ENCODE data around the gene WWOX.

The WWOX gene

GRCh38 chr16:79019431-79019830 is 920.0 kb downstream of the WWOX start:
- no peak for DNase-seq (ENCODE audit: low read depth)
- no peak for TF ChIP-seq MYC (IDR thresholded peaks at IDR 0.05; ENCODE audit: low read depth, low read length)
- TF ChIP-seq CTCF (IDR thresholded peaks at IDR 0.05; ENCODE audit: low read depth, low read length), result no peak
- TF ChIP-seq POLR2A (IDR thresholded peaks at IDR 0.05; ENCODE audit: extremely low read depth, insufficient read length), result no peak
- no peak for TF ChIP-seq MAX (IDR thresholded peaks at IDR 0.05; ENCODE audit: low read depth, low read length)
- H3K4me3 ChIP-seq (ENCODE audit: low read depth, low read length), result no peak overlapping the region

- TF ChIP-seq POLR2A (IDR thresholded peaks at IDR 0.05; ENCODE audit: extremely low read depth, insufficient read length) (no peak), MYC (IDR thresholded peaks at IDR 0.05; ENCODE audit: low read depth, low read length) (no peak), CTCF (IDR thresholded peaks at IDR 0.05; ENCODE audit: low read depth, low read length) (no peak), MAX (IDR thresholded peaks at IDR 0.05; ENCODE audit: low read depth, low read length) (no peak)
- no peak overlapping the region for H3K4me3 ChIP-seq (ENCODE audit: low read depth, low read length)
- no peak for DNase-seq (ENCODE audit: low read depth)
Observed at GRCh38 chr16:79021991-79022630, 922.7 kb downstream of the WWOX start.

GRCh38 chr16:79026117-79026516 is 926.7 kb downstream of the WWOX start:
- no peak overlapping the region for H3K4me3 ChIP-seq (ENCODE audit: low read depth, low read length)
- TF ChIP-seq MAX (IDR thresholded peaks at IDR 0.05; ENCODE audit: low read depth, low read length) (no peak), CTCF (IDR thresholded peaks at IDR 0.05; ENCODE audit: low read depth, low read length) (no peak), MYC (IDR thresholded peaks at IDR 0.05; ENCODE audit: low read depth, low read length) (no peak), POLR2A (IDR thresholded peaks at IDR 0.05; ENCODE audit: extremely low read depth, insufficient read length) (no peak)
- DNase-seq (ENCODE audit: low read depth), result no peak

- H3K4me3 ChIP-seq (ENCODE audit: low read depth, low read length), result no peak overlapping the region
- no peak for DNase-seq (ENCODE audit: low read depth)
- no peak for TF ChIP-seq MAX (IDR thresholded peaks at IDR 0.05; ENCODE audit: low read depth, low read length)
- no peak for TF ChIP-seq POLR2A (IDR thresholded peaks at IDR 0.05; ENCODE audit: extremely low read depth, insufficient read length)
- TF ChIP-seq MYC (IDR thresholded peaks at IDR 0.05; ENCODE audit: low read depth, low read length), result no peak
- no peak for TF ChIP-seq CTCF (IDR thresholded peaks at IDR 0.05; ENCODE audit: low read depth, low read length)
Observed at GRCh38 chr16:79036541-79036940, 937.1 kb downstream of the WWOX start.

- TF ChIP-seq CTCF (IDR thresholded peaks at IDR 0.05; ENCODE audit: low read depth, low read length), result no peak
- no peak for TF ChIP-seq MYC (IDR thresholded peaks at IDR 0.05; ENCODE audit: low read depth, low read length)
- TF ChIP-seq POLR2A (IDR thresholded peaks at IDR 0.05; ENCODE audit: extremely low read depth, insufficient read length), result no peak
- no peak for TF ChIP-seq MAX (IDR thresholded peaks at IDR 0.05; ENCODE audit: low read depth, low read length)
- no peak overlapping the region for H3K4me3 ChIP-seq (ENCODE audit: low read depth, low read length)
- DNase-seq (ENCODE audit: low read depth), result no peak
Observed at GRCh38 chr16:79037521-79038373, 938.3 kb downstream of the WWOX start.

All from NB4 (cell line).